HG03045 (cell line): ENCODE measurements around the gene LRRC56.

ENCODE experiments used
- ATAC-seq: cut with Tn5 transposase; IDR thresholded peaks from one replicate; pipeline ENCODE4 v1.9.1; 2021; ENCODE audit warnings: mild to moderate bottlenecking, moderate library complexity; ENCODE audit not compliant: unreplicated experiment

LRRC56 gene

GRCh38 chr11:518463-519202, 18.7 kb upstream of the LRRC56 start:
- peak; percentile 88 for ATAC-seq

GRCh38 chr11:520428-521176, 16.7 kb upstream of the LRRC56 start:
- ATAC-seq = no peak

- ATAC-seq = no peak
Measured at GRCh38 chr11:521177-521688, 16.1 kb upstream of the LRRC56 start.

- ATAC-seq = no peak
Measured at GRCh38 chr11:526192-526591, 11.1 kb upstream of the LRRC56 start.

- ATAC-seq = no peak
Measured at GRCh38 chr11:528166-528814, 9.0 kb upstream of the LRRC56 start.

GRCh38 chr11:528815-529727, 8.3 kb upstream of the LRRC56 start:
- no peak for ATAC-seq

- ATAC-seq = no peak
Measured at GRCh38 chr11:529728-530411, 7.5 kb upstream of the LRRC56 start.

- no peak for ATAC-seq
Measured at GRCh38 chr11:530960-531831, 6.1 kb upstream of the LRRC56 start.

- no peak for ATAC-seq
Measured at GRCh38 chr11:531919-532526, 5.3 kb upstream of the LRRC56 start.

- no peak for ATAC-seq
Measured at GRCh38 chr11:532527-532985, 4.8 kb upstream of the LRRC56 start.

GRCh38 chr11:532986-533585, 4.2 kb upstream of the LRRC56 start:
- no peak for ATAC-seq

- no peak for ATAC-seq
Measured at GRCh38 chr11:533586-534395, 3.5 kb upstream of the LRRC56 start.

GRCh38 chr11:534396-535209, 2.7 kb upstream of the LRRC56 start:
- no peak for ATAC-seq

GRCh38 chr11:535210-535518, 2.2 kb upstream of the LRRC56 start:
- peak; percentile 11 for ATAC-seq

- peak; percentile 66 for ATAC-seq
Measured at GRCh38 chr11:535519-536454, 1.5 kb upstream of the LRRC56 start, which contains the start of gene HRAS. Gene HRAS, minus strand, starts transcription at chr11:535576.
